Endothelial cell of umbilical vein (primary cell): ENCODE measurements around the gene AGBL5. TPM values are rescaled to one million over a fixed set of nuclear protein-coding genes. Genes with fewer than 3 reads are reported as not detected.

Source experiments
- Bru-seq: library from RNA; stranded (reverse); fragments of 400-500 nt; gene quantifications from one replicate; lab custom pipeline; 2021; lab: Mats Ljungman, UMichigan
- BruChase-seq, 2 experiments: library from RNA; stranded (reverse); fragments of 400-500 nt; gene quantifications; one replicate each; lab custom pipeline; 2021; lab: Mats Ljungman, UMichigan
- BruUV-seq: library from RNA; stranded (reverse); fragments of 400-500 nt; replicated peaks from 2 replicates; lab custom pipeline; 2021; lab: Mats Ljungman, UMichigan
- CTCF ChIA-PET: fragments of 300-600, 350-600 bp; sonication (Branson Sonifier 250); formaldehyde crosslinking; loops from one replicate; lab custom pipeline; 2021; ENCODE audit warnings: antibody characterized with exemption, inconsistent platforms; lab: Charles Lee
- POLR2A ChIA-PET: fragments of 300-600, 350-600 bp; sonication (Branson Sonifier 250); formaldehyde crosslinking; loops from one replicate; lab custom pipeline; 2021; ENCODE audit warnings: antibody characterized with exemption, inconsistent platforms; lab: Charles Lee
- DNase-seq: peaks from one replicate; pipeline ENCODE4 v3.0.0-alpha.2; 2011; ENCODE audit warnings: low read depth, low spot score
- FAIRE-seq: peaks from 2 replicates; lab custom pipeline; 2011; peaks lifted over from hg19 to GRCh38; lab: Jason Lieb, UNC
- H2AFZ ChIP-seq: 2 replicates; pipeline ENCODE4 v1.6.0; 2012; ENCODE audit warnings: low read depth, low read length, control low read depth, inconsistent platforms
- H3K27ac ChIP-seq: 2 replicates; pipeline ENCODE4 v1.5.1; 2011; ENCODE audit warnings: low read depth, mild to moderate bottlenecking, control low read depth, low read length, moderate library complexity; ENCODE audit not compliant: insufficient read depth
- H3K27me3 ChIP-seq, 2 experiments: 2 replicates each; pipeline versions ENCODE4 v1.6.0 to v1.6.1; 2011; ENCODE audit warnings: low read length in 2 of 2, mixed read lengths in 1 of 2; ENCODE audit not compliant: control insufficient read depth in 2 of 2, insufficient read depth in 2 of 2
- H3K36me3 ChIP-seq, 2 experiments: 2 replicates in 1 of 2; 3 replicates in 1 of 2; pipeline ENCODE4 v1.5.1; 2011; ENCODE audit warnings: low read length in 2 of 2, mild to moderate bottlenecking in 1 of 2, moderate library complexity in 1 of 2; ENCODE audit not compliant: control insufficient read depth in 2 of 2, insufficient read depth in 2 of 2; ENCODE audit errors: extremely low read depth in 1 of 2
- H3K4me1 ChIP-seq: 3 replicates; pipeline ENCODE4 v1.5.1; 2011; ENCODE audit warnings: mild to moderate bottlenecking, low read length; ENCODE audit not compliant: control insufficient read depth, insufficient read depth; ENCODE audit errors: extremely low read depth
- H3K4me2 ChIP-seq: 2 replicates; pipeline ENCODE4 v1.6.1; 2011; ENCODE audit warnings: low read length, control low read depth, mixed read lengths; ENCODE audit not compliant: insufficient read depth
- H3K4me3 ChIP-seq, 3 experiments: fragments of 200-600 bp in 1 of 3; sonication (generic), shearing (Covaris generic) in 1 of 3; replicated peaks in 1 of 3; 2 replicates each; pipeline ENCODE4 v1.5.1; 2011 to 2016; ENCODE audit warnings: control low read depth in 3 of 3, low read length in 3 of 3, mild to moderate bottlenecking in 2 of 3, inconsistent platforms in 1 of 3, low read depth in 1 of 3, moderate library complexity in 1 of 3; ENCODE audit not compliant: insufficient read depth in 1 of 3
- H3K79me2 ChIP-seq: 2 replicates; pipeline ENCODE4 v1.6.0; 2012; ENCODE audit warnings: low read length, inconsistent platforms; ENCODE audit not compliant: control insufficient read depth, insufficient read depth
- H3K9ac ChIP-seq: replicated peaks from 2 replicates; pipeline ENCODE3; 2011; ENCODE audit warnings: low read length, control low read depth; ENCODE audit not compliant: insufficient read depth; ENCODE audit errors: extremely low read depth
- H3K9me1 ChIP-seq: replicated peaks from 3 replicates; pipeline ENCODE4 v1.6.0; 2011; ENCODE audit warnings: mild to moderate bottlenecking, low read length; ENCODE audit not compliant: control insufficient read depth, insufficient read depth; ENCODE audit errors: extremely low read depth
- H3K9me3 ChIP-seq: replicated peaks from 2 replicates; pipeline ENCODE4 v1.5.1; 2012; ENCODE audit warnings: low read length, inconsistent platforms; ENCODE audit not compliant: control insufficient read depth, insufficient read depth
- H4K20me1 ChIP-seq: replicated peaks from 2 replicates; pipeline ENCODE3; 2011; ENCODE audit warnings: mild to moderate bottlenecking, low read length; ENCODE audit not compliant: control insufficient read depth, insufficient read depth; ENCODE audit errors: extremely low read depth
- EZH2 ChIP-seq: IDR thresholded peaks from 2 replicates; pipeline ENCODE4 v1.6.1; 2012; ENCODE audit warnings: borderline replicate concordance, low read depth, mild to moderate bottlenecking, moderate library complexity, low read length, inconsistent platforms; ENCODE audit not compliant: severe bottlenecking
- POLR2A ChIP-seq: IDR thresholded peaks from 2 replicates; pipeline ENCODE4 v1.6.1; 2012; ENCODE audit warnings: low read depth, mild to moderate bottlenecking, control low read depth, low read length
- POLR2AphosphoS5 ChIP-seq: IDR thresholded peaks from 2 replicates; pipeline ENCODE4 v1.6.1; 2012; ENCODE audit warnings: low read depth, mild to moderate bottlenecking, control low read depth, low read length, moderate library complexity; ENCODE audit not compliant: insufficient read depth
- dilution Hi-C: fragments of 300-500 bp; cut with MboI; formaldehyde crosslinking; loops from one replicate; pipeline ENCODE4 v1.15.0; 2019; ENCODE audit warnings: low sequenced_read_pairs; ENCODE audit not compliant: extremely low pct_ligation_motif_present
- intact Hi-C: fragments of 100-400 bp; cut with micrococcal nuclease; formaldehyde crosslinking; loops from one replicate; pipeline ENCODE4 v1.10.0; 2022
- long read RNA-seq: library from polyadenylated mRNA; stranded (forward); transcript quantifications from one replicate; pipeline ENCODE4 v2.0.0, GENCODE V29; 2021
- polyA minus RNA-seq, 3 experiments: library from RNA; depleted of rRNA, polyadenylated mRNA; stranded (reverse); fragments of >200 nt; gene quantifications; 1 replicate in 1 of 3; 2 replicates in 2 of 3; pipeline ENCODE4 v1.2.3, GENCODE V29; 2011
- polyA plus RNA-seq, 4 experiments: library from polyadenylated mRNA; depleted of rRNA in 3 of 4; stranded (reverse) in 3 of 4; unstranded in 1 of 4; fragments of >200 nt; gene quantifications; 2 replicates each; pipeline versions ENCODE4 v1.2.1 to v1.2.3, GENCODE V29; 2011 to 2012; ENCODE audit warnings: missing spikeins in 1 of 4
- total RNA-seq: library from RNA; stranded (reverse); gene quantifications from 2 replicates; pipeline ENCODE4 v1.2.3, GENCODE V29; 2021
- TF ChIP-seq, protein P1 (sequence below): IDR thresholded peaks from 2 replicates; pipeline ENCODE4 v1.6.1; 2011; ENCODE audit not compliant: insufficient read depth, insufficient read length

AGBL5 gene, protein sequence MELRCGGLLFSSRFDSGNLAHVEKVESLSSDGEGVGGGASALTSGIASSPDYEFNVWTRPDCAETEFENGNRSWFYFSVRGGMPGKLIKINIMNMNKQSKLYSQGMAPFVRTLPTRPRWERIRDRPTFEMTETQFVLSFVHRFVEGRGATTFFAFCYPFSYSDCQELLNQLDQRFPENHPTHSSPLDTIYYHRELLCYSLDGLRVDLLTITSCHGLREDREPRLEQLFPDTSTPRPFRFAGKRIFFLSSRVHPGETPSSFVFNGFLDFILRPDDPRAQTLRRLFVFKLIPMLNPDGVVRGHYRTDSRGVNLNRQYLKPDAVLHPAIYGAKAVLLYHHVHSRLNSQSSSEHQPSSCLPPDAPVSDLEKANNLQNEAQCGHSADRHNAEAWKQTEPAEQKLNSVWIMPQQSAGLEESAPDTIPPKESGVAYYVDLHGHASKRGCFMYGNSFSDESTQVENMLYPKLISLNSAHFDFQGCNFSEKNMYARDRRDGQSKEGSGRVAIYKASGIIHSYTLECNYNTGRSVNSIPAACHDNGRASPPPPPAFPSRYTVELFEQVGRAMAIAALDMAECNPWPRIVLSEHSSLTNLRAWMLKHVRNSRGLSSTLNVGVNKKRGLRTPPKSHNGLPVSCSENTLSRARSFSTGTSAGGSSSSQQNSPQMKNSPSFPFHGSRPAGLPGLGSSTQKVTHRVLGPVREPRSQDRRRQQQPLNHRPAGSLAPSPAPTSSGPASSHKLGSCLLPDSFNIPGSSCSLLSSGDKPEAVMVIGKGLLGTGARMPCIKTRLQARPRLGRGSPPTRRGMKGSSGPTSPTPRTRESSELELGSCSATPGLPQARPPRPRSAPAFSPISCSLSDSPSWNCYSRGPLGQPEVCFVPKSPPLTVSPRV
- total RNA-seq (27.5 and 28.2 TPM in 2 replicates), polyA plus RNA-seq (40.4 and 41.9 TPM in 2 replicates), polyA minus RNA-seq (51.6 and 62.5 TPM in 2 replicates), Bru-seq, nascent RNA (percentile 42 among the genes with signal in this experiment), BruChase-seq, experiment 1, labeled RNA remaining after a 6-hour chase (percentile 58 among the genes with signal in this experiment), BruChase-seq, experiment 2, labeled RNA remaining after a 2-hour chase (percentile 45 among the genes with signal in this experiment)
- polyA plus RNA-seq (2011; cell fraction: cytosol; rRNA removed), result 38.6 and 40.2 TPM in 2 replicates
- polyA plus RNA-seq (2011; cell fraction: nucleus; rRNA removed), result 29.9 and 30.3 TPM in 2 replicates
- polyA plus RNA-seq (2012), result 20.9 and 26.2 TPM in 2 replicates
- polyA minus RNA-seq (2011; cell fraction: cytosol; rRNA and poly(A)+ RNA removed), result 32.7 TPM
- polyA minus RNA-seq (2011; cell fraction: nucleus; rRNA and poly(A)+ RNA removed), result 12.9 and 13.8 TPM in 2 replicates
- long read RNA-seq, transcript AGBL5-201 (11 exons, 2,382 nt), result major isoform, 19 of 97 reads
- long read RNA-seq, partial matches to known transcripts, result 15 of 97 reads
- long read RNA-seq, other reads (novel, unspliced or antisense), result 61 of 97 reads

GRCh38 chr2:27050996-27051901, at the start of gene AGBL5:
TSS of gene AGBL5 (plus strand) at chr2:27051668. CDS start at chr2:27052959, 1,291 bp downstream.
- Histone ChIP-seq H4K20me1 (no peaks in the 10 kb centered on the region), H3K36me3 (peaks cover 3 to 22% of the 10 kb centered on the region in 2 experiments), H3K4me3 (peak within 1 kb of the TSS; percentile 67 to 93 (median 73)), H3K27me3 (no peaks in the 10 kb centered on the region), H2AFZ (peak within 1 kb of the TSS; percentile 93), H3K9me3 (no peaks in the 10 kb centered on the region), H3K4me1 (peaks cover 12% of the 10 kb centered on the region), H3K79me2 (no peaks in the 10 kb centered on the region), H3K9ac (peak within 1 kb of the TSS; percentile 61), H3K9me1 (no peaks in the 10 kb centered on the region), H3K27ac (peak within 1 kb of the TSS; percentile 60), H3K4me2 (peak within 1 kb of the TSS; percentile 82)
- POLR2A ChIA-PET, result interaction anchor here (1.1 to 2.2 kb wide), 3 partner anchors 20 to 36 kb away, joined by 3 to 7 read pairs (median 4); partner anchors contain the start of genes KHK and OST4
- BruUV-seq, result no TSS peak
- intact Hi-C loops, result loop anchor here (1.0 kb wide), 6 partner anchors 19 to 90 kb away; partner anchors contain the start of genes KHK, OST4, PREB and TMEM214
- DNase-seq (peak; percentile 96), FAIRE-seq (peak; percentile 98)
- CTCF ChIA-PET, result interaction anchor here (0.7 to 5.9 kb wide), 19 partner anchors 8 to 252 kb away, joined by 3 to 39 read pairs (median 4); partner anchors contain the start of genes KHK, OST4, PREB and TMEM214
- TF ChIP-seq, protein P1, sequence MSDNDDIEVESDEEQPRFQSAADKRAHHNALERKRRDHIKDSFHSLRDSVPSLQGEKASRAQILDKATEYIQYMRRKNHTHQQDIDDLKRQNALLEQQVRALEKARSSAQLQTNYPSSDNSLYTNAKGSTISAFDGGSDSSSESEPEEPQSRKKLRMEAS, result peak; percentile 70
- TF ChIP-seq POLR2A, result no peak
- peak; percentile 76 for TF ChIP-seq POLR2AphosphoS5
- TF ChIP-seq EZH2, result no peak
- dilution Hi-C loops, result no loop called here
